Thoracic aorta (tissue), 2 donors: ENCODE measurements around the gene TGFBR2. TPM values are rescaled to one million over a fixed set of nuclear protein-coding genes. Genes with fewer than 3 reads are reported as not detected.

ENCODE experiments used
- ATAC-seq: fragments of 150-250 bp; one replicate; pipeline ENCODE4 v1.8.0; 2017; ENCODE audit warnings: low read depth; ENCODE audit not compliant: insufficient number of reproducible peaks, low FRiP score
- DNase-seq: peaks from one replicate; pipeline ENCODE4 v3.0.0-alpha.2; 2020; ENCODE audit warnings: low spot score
- H3K27ac ChIP-seq, 2 donors: fragments of 200-600 bp; sonication (generic); 1 replicate in 1 of 2; 2 replicates in 1 of 2; pipeline ENCODE4 v1.5.1; 2016; ENCODE audit warnings: mild to moderate bottlenecking in 2 of 2, moderate library complexity in 2 of 2
- H3K27me3 ChIP-seq: fragments of 200-600 bp; sonication (generic); replicated peaks from 2 replicates; pipeline ENCODE4 v1.6.0; 2016; ENCODE audit warnings: mild to moderate bottlenecking; ENCODE audit not compliant: insufficient read depth
- H3K36me3 ChIP-seq: fragments of 200-600 bp; sonication (generic); one replicate; pipeline ENCODE4 v1.5.1; 2016
- H3K4me1 ChIP-seq, 2 donors: fragments of 200-600 bp; sonication (generic); 1 replicate in 1 of 2; 2 replicates in 1 of 2; pipeline versions ENCODE4 v1.5.1 to v1.6.0; 2016; ENCODE audit warnings: low read depth in 2 of 2, mild to moderate bottlenecking in 1 of 2; ENCODE audit not compliant: control insufficient read depth in 1 of 2
- H3K4me3 ChIP-seq: fragments of 200-600 bp; sonication (generic); 2 replicates; pipeline ENCODE4 v1.5.1; 2016; ENCODE audit warnings: mild to moderate bottlenecking
- H3K9me3 ChIP-seq: fragments of 200-600 bp; sonication (generic); 2 replicates; pipeline ENCODE4 v1.5.1; 2016
- CTCF ChIP-seq: fragments of 200-600 bp; sonication (generic); IDR thresholded peaks from one replicate; pipeline ENCODE4 v1.5.1; 2019; ENCODE audit warnings: antibody characterized with exemption
- total RNA-seq, 2 donors: library from RNA; depleted of rRNA; stranded (reverse); fragments of >200 nt; gene quantifications; one replicate each; pipeline versions ENCODE4 v1.1.0 to v1.2.3, GENCODE V29; 2016

The TGFBR2 gene
- total RNA-seq, 2 donors from 2014 or later, result 250 to 355 TPM

- Histone ChIP-seq H3K27me3 (no peaks in the 10 kb centered on the region), H3K36me3 (no peaks in the 10 kb centered on the region), H3K27ac (no peak overlapping the region), H3K9me3 (no peaks in the 10 kb centered on the region), H3K4me3 (no peak overlapping the region), H3K4me1 (peaks cover 65 to 85% of the 10 kb centered on the region in 2 donors)
- TF ChIP-seq CTCF, result no peak
- ATAC-seq (no peak), DNase-seq (no peak)
These were observed 57.3 kb downstream of the TGFBR2 start for GRCh38 chr3:30663533-30664241.

- peaks cover 59 to 77% of the 10 kb centered on the region in 2 donors for H3K4me1 ChIP-seq
- peak overlapping the region in 1 of 2 donors; percentile 1 for H3K27ac ChIP-seq
- no peak overlapping the region for H3K4me3 ChIP-seq
- H3K9me3 ChIP-seq, result no peaks in the 10 kb centered on the region
- no peak for ATAC-seq
- H3K27me3 ChIP-seq, result no peaks in the 10 kb centered on the region
- TF ChIP-seq CTCF, result no peak
- no peaks in the 10 kb centered on the region for H3K36me3 ChIP-seq
- DNase-seq, result no peak
These were observed 58.1 kb downstream of the TGFBR2 start for GRCh38 chr3:30664459-30664858.

- Histone ChIP-seq H3K27ac (peak overlapping the region in 1 of 2 donors; percentile 1), H3K4me3 (no peak overlapping the region), H3K4me1 (peaks cover 55 to 73% of the 10 kb centered on the region in 2 donors), H3K9me3 (no peaks in the 10 kb centered on the region), H3K36me3 (no peaks in the 10 kb centered on the region), H3K27me3 (no peaks in the 10 kb centered on the region)
- ATAC-seq (no peak), DNase-seq (no peak)
- no peak for TF ChIP-seq CTCF
These were observed 58.5 kb downstream of the TGFBR2 start for GRCh38 chr3:30664884-30665283.

- no peak for ATAC-seq
- TF ChIP-seq CTCF, result no peak
These were observed 59.1 kb downstream of the TGFBR2 start for GRCh38 chr3:30665539-30665938.

GRCh38 chr3:30666572-30667279 lies 60.3 kb downstream of the TGFBR2 start:
- peaks cover 38 to 54% of the 10 kb centered on the region in 2 donors for H3K4me1 ChIP-seq
- TF ChIP-seq CTCF, result no peak
- no peak for ATAC-seq

More at GRCh38 chr3:30665539-30665938, 59.1 kb downstream of the TGFBR2 start:
- Histone ChIP-seq H3K4me3 (no peak overlapping the region), H3K27ac (no peak overlapping the region), H3K9me3 (no peaks in the 10 kb centered on the region), H3K36me3 (no peaks in the 10 kb centered on the region), H3K27me3 (no peaks in the 10 kb centered on the region), H3K4me1 (peaks cover 49 to 66% of the 10 kb centered on the region in 2 donors)
- DNase-seq, result no peak

More at GRCh38 chr3:30666572-30667279, 60.3 kb downstream of the TGFBR2 start:
- Histone ChIP-seq H3K27me3 (no peaks in the 10 kb centered on the region), H3K27ac (no peak overlapping the region), H3K36me3 (peaks cover 5% of the 10 kb centered on the region), H3K4me3 (no peak overlapping the region), H3K9me3 (no peaks in the 10 kb centered on the region)
- DNase-seq, result no peak
